A673 (cell line): ENCODE measurements around the gene MGME1.

Source experiments
- EZH2 ChIP-seq: fragments of 200-600 bp; sonication (generic); IDR thresholded peaks from 2 replicates; pipeline ENCODE4 v1.6.1; 2017; ENCODE audit warnings: borderline replicate concordance, low read depth, mild to moderate bottlenecking, mixed read lengths, antibody characterized with exemption, low read length; ENCODE audit not compliant: poor library complexity, severe bottlenecking
- TF ChIP-seq, protein P1 (sequence below): fragments of 300-800, 200-600 bp; sonication (generic); conservative IDR thresholded peaks from 2 replicates; pipeline ENCODE4 v1.5.1; 2017; ENCODE audit warnings: low read depth, mild to moderate bottlenecking, antibody characterized with exemption, low read length, moderate library complexity, mixed read lengths

DNA sequence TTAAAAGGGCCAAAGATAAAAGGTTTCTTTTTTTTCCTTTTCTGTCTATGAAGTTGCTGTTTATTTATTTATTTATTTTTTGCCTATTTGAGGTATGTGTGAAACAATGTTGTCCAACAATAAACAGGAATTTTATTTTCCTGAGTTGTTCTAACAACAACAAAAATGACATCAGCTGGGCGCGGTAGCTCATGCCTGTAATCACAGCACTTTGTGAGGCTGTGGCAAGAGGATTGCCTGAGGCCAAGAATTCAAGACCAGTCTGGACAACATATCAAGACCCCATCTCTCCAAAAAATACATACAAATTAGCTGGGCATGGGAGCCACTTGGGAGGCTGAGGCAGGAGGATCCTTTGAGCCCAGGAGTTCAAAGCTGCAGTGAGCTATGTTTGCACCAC is 44.1 kb downstream of the MGME1 start:
- TF ChIP-seq EZH2 = no peak
- TF ChIP-seq, protein P1, sequence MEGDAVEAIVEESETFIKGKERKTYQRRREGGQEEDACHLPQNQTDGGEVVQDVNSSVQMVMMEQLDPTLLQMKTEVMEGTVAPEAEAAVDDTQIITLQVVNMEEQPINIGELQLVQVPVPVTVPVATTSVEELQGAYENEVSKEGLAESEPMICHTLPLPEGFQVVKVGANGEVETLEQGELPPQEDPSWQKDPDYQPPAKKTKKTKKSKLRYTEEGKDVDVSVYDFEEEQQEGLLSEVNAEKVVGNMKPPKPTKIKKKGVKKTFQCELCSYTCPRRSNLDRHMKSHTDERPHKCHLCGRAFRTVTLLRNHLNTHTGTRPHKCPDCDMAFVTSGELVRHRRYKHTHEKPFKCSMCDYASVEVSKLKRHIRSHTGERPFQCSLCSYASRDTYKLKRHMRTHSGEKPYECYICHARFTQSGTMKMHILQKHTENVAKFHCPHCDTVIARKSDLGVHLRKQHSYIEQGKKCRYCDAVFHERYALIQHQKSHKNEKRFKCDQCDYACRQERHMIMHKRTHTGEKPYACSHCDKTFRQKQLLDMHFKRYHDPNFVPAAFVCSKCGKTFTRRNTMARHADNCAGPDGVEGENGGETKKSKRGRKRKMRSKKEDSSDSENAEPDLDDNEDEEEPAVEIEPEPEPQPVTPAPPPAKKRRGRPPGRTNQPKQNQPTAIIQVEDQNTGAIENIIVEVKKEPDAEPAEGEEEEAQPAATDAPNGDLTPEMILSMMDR = no peak
